Adipocyte (in vitro differentiated cells): ENCODE results near the gene ALCAM.
A peak's percentile ranks its signal among the peaks of the same experiment; 100 is the strongest.

ENCODE experiments used
- DNase-seq: peaks from one replicate; pipeline ENCODE4 v3.0.0-alpha.2; 2015; ENCODE audit warnings: low read depth
- H3K27me3 ChIP-seq: replicated peaks from 2 replicates; pipeline ENCODE4 v1.7.0; 2013; ENCODE audit warnings: mild to moderate bottlenecking, low read length, moderate library complexity; ENCODE audit not compliant: control insufficient read depth, insufficient read depth
- H3K36me3 ChIP-seq: 2 replicates; pipeline ENCODE4 v1.7.0; 2013; ENCODE audit warnings: low read length, mild to moderate bottlenecking, moderate library complexity; ENCODE audit not compliant: control insufficient read depth, insufficient read depth, severe bottlenecking
- H3K4me1 ChIP-seq: 2 replicates; pipeline ENCODE4 v1.7.0; 2013; ENCODE audit warnings: mild to moderate bottlenecking, low read length, moderate library complexity; ENCODE audit not compliant: control insufficient read depth, insufficient read depth
- H3K4me3 ChIP-seq: 2 replicates; pipeline ENCODE4 v1.7.0; 2013; ENCODE audit warnings: mild to moderate bottlenecking, low read length, moderate library complexity
- H3K9ac ChIP-seq: 2 replicates; pipeline ENCODE4 v1.7.0; 2013; ENCODE audit warnings: mild to moderate bottlenecking, low read length, moderate library complexity
- H3K9me3 ChIP-seq: 2 replicates; pipeline ENCODE4 v1.7.0; 2013; ENCODE audit warnings: mild to moderate bottlenecking, low read length, moderate library complexity; ENCODE audit not compliant: control insufficient read depth

Gene ALCAM

DNA sequence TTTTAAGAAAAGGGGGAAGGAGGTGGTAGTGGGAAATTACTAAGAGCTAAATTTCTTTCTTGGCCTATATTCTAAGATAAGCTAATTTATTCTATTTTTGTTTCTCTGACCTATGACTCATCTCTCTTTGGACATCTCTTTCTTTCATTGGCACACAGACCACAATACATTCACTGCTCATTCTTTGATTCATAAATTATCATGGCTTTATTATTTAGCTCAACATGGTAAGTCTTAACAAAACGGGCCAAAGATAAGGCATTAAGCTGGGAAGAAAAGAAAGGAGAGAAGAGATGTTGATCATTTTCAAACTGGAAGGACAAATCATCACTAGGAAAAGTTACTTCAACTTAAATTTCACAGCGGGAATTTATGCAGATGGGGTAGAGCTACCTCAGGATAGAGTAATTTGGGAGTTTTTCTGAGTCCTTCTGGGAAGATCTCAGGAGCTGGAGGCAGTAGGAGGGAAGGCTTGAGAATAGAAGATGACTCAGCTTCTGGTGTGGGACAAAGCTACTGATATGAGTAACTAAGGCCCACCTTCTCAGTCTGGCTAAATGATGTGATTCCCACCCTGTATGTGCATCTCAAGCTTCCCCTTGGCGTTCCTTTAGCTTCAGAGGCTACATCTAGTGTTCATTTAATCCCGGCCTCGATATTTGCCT, 7.5 kb upstream of the ALCAM start:
- no peaks in the 10 kb centered on the region for H3K36me3 ChIP-seq
- peak overlapping the region; percentile 12 for H3K4me3 ChIP-seq
- no peaks in the 10 kb centered on the region for H3K9me3 ChIP-seq
- no peaks in the 10 kb centered on the region for H3K27me3 ChIP-seq
- peaks cover 44% of the 10 kb centered on the region for H3K4me1 ChIP-seq
- peak overlapping the region; percentile 51 for H3K9ac ChIP-seq
- peak; percentile 69 for DNase-seq

DNA sequence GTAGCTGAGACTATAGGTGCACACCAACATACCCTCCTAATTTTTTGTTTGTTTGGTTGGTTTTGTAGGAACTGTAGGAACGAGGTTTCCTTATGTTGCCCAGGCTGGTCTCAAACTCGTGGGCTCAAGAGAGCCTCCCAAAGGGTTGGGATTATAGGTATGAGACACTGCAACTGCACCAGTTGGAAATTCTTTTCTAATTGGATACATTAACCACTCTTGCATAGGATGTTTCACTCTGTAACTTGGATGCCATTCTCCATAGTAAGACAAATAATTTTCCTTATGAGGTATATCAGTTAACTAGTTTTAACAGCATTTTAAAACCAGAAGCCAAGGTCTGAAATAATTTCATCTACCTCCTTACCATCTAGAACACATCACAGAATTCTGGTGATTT, 6.7 kb upstream of the ALCAM start:
- Histone ChIP-seq H3K4me3 (no peak overlapping the region), H3K9me3 (no peaks in the 10 kb centered on the region), H3K36me3 (no peaks in the 10 kb centered on the region), H3K9ac (peak overlapping the region; percentile 51), H3K4me1 (peaks cover 45% of the 10 kb centered on the region), H3K27me3 (no peaks in the 10 kb centered on the region)
- DNase-seq, result no peak

DNA sequence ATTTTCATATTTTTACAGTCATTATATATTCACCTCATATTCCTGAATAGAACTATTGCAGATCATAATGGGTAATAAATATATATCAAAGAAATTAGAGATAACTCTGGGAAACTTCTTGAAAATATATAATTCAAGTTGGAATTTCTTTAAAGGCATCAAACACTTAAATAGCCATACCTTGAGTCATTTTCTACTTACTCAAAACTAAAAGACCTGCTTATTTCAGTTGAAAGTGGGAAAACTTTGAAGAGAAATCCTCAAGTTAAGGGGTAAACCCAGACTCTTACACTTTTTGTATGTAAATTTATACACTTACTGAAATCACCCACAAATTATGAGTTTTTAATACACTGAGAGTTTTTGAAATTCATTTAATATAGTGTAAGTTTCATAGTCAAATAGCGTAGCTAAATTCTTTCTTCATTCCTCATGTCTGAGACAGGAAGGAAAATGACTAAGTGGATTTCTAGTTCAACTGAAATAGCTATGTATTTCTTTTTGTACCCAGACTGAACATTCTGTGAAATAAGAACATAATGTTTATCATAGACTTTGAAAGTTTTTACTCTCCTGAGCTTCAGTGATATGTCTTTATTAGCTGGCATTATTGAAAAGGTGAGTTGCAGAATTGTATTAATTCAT, 4.6 kb upstream of the ALCAM start:
- H3K36me3 ChIP-seq, result no peaks in the 10 kb centered on the region
- no peaks in the 10 kb centered on the region for H3K27me3 ChIP-seq
- H3K9ac ChIP-seq, result peak overlapping the region; percentile 68
- H3K9me3 ChIP-seq, result no peaks in the 10 kb centered on the region
- DNase-seq, result peak; percentile 83
- H3K4me1 ChIP-seq, result peaks cover 39% of the 10 kb centered on the region
- H3K4me3 ChIP-seq, result peak overlapping the region; percentile 7

GRCh38 chr3:105364128-105364527, 2.6 kb upstream of the ALCAM start:
- Histone ChIP-seq H3K27me3 (no peaks in the 10 kb centered on the region), H3K9me3 (no peaks in the 10 kb centered on the region), H3K9ac (peak overlapping the region; percentile 87), H3K4me1 (peaks cover 34% of the 10 kb centered on the region), H3K4me3 (no peak overlapping the region), H3K36me3 (no peaks in the 10 kb centered on the region)
- peak; percentile 67 for DNase-seq

- peak; percentile 43 for DNase-seq
- Histone ChIP-seq H3K36me3 (no peaks in the 10 kb centered on the region), H3K27me3 (no peaks in the 10 kb centered on the region), H3K4me1 (peaks cover 25% of the 10 kb centered on the region), H3K9ac (peak overlapping the region; percentile 87), H3K9me3 (no peaks in the 10 kb centered on the region), H3K4me3 (peak overlapping the region; percentile 97)
These were observed 1.7 kb upstream of the ALCAM start for GRCh38 chr3:105365081-105365390.

- Histone ChIP-seq H3K9me3 (no peaks in the 10 kb centered on the region), H3K4me3 (peak overlapping the region; percentile 97), H3K27me3 (no peaks in the 10 kb centered on the region), H3K36me3 (no peaks in the 10 kb centered on the region), H3K4me1 (peaks cover 28% of the 10 kb centered on the region), H3K9ac (peak overlapping the region; percentile 87)
- peak; percentile 87 for DNase-seq
These were observed 1.1 kb upstream of the ALCAM start for GRCh38 chr3:105365391-105366325.

- Histone ChIP-seq H3K4me3 (peak overlapping the region; percentile 97), H3K4me1 (peaks cover 33% of the 10 kb centered on the region), H3K9ac (peak overlapping the region; percentile 95), H3K9me3 (no peaks in the 10 kb centered on the region), H3K36me3 (no peaks in the 10 kb centered on the region), H3K27me3 (no peaks in the 10 kb centered on the region)
- DNase-seq, result peak; percentile 72
These were observed 325 bp downstream of the ALCAM start for GRCh38 chr3:105367063-105367405.

GRCh38 chr3:105367406-105368213, 901 bp downstream of the ALCAM start:
- DNase-seq, result peak; percentile 83
- peak overlapping the region; percentile 97 for H3K4me3 ChIP-seq
- no peaks in the 10 kb centered on the region for H3K27me3 ChIP-seq
- no peaks in the 10 kb centered on the region for H3K9me3 ChIP-seq
- no peaks in the 10 kb centered on the region for H3K36me3 ChIP-seq
- H3K9ac ChIP-seq, result peak overlapping the region; percentile 95
- H3K4me1 ChIP-seq, result peaks cover 37% of the 10 kb centered on the region

- H3K9me3 ChIP-seq, result no peaks in the 10 kb centered on the region
- peak; percentile 64 for DNase-seq
- H3K27me3 ChIP-seq, result no peaks in the 10 kb centered on the region
- peak overlapping the region; percentile 95 for H3K9ac ChIP-seq
- H3K4me1 ChIP-seq, result peaks cover 33% of the 10 kb centered on the region
- H3K36me3 ChIP-seq, result no peaks in the 10 kb centered on the region
- peak overlapping the region; percentile 97 for H3K4me3 ChIP-seq
These were observed 2.1 kb downstream of the ALCAM start for GRCh38 chr3:105368566-105369499.
